SK-MEL-5 (cell line): ENCODE measurements around the gene SNX2. TPM values are rescaled to one million over a fixed set of nuclear protein-coding genes. Genes with fewer than 3 reads are reported as not detected.
"Not testable (repeated sequence)": the region's sequence is repeated elsewhere in the genome, so short reads cannot be mapped to it uniquely, and the experiment has no call there.

ENCODE experiments used
- DNase-seq: peaks from one replicate; pipeline ENCODE4 v3.0.0-alpha.2; 2016; ENCODE audit warnings: low read depth, low spot score
- in situ Hi-C: cut with HindIII; loops from 2 replicates; pipeline ENCODE4 v1.10.0; 2016; ENCODE audit warnings: low sequenced_read_pairs, high pct_unique_total_duplicates, low pct_unique_long_range_greater_than_20kb
- total RNA-seq: library from RNA; depleted of rRNA; stranded (reverse); fragments of >200 nt; shearing (Covaris generic); gene quantifications from 2 replicates; pipeline ENCODE4 v1.2.3, GENCODE V29; 2014

Gene SNX2
- total RNA-seq, 1 experiment from 2014 or later = 64.6 TPM

DNA sequence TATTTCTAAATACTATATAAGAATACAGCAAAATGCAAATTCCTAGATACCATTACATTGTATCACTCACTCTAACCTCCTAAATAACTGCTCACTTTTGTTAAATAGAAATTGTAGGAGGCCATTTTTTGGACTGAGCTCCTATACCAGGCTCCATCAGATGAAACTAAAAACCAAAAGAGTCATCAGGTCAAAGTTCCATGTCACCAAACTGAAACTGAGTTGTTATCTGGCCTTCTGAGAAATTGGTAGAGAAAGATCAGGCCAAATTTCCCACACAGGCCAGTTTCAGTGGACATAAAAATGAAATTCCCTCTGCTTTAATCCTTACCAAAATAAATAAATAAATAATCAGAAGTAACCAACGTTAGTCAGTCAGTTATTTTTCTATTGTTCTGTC lies 13.8 kb upstream of the SNX2 start:
- in situ Hi-C loops = no loop called here
- DNase-seq = no peak

DNA sequence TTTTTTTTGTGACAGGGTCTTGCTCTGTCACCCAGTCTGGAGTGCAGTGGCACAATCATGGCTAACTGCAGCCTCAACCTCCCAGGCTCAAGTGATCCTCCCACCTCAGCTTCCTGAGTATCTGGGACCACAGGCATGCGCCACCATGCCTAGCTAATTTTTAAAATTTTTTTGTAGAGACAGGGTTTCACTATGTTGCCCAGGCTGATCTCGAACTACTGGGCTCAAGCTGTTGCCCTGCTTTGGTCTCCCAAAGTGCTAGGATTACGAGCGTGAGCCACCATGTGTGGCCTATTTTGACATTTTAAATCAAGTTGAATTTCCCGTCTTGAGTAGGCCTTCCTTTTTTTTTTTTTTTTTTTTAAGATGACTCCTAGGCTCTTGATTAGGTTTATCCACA lies 13.0 kb upstream of the SNX2 start:
- DNase-seq, in situ Hi-C loops: not testable (repeated sequence)

DNA sequence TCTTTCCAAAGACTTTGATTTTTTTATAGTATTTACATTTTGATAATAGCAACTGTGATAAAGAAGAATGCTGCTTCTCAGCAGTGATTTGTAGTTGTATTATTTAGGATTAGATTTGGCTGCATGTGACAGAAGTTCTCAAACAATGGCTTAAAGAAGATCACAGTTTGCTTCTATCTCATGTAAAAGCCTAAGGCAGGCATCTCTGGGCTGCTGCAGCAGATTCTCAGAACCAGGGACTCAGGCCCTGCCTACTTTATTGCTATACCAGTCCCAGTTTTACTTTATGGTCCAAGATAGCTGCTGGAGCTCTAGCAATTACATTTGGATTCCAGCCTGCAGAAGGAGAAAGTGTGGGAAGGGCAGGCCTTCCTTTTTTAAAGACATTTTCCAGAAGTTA lies 8.8 kb upstream of the SNX2 start:
- in situ Hi-C loops = no loop called here
- DNase-seq = no peak

DNA sequence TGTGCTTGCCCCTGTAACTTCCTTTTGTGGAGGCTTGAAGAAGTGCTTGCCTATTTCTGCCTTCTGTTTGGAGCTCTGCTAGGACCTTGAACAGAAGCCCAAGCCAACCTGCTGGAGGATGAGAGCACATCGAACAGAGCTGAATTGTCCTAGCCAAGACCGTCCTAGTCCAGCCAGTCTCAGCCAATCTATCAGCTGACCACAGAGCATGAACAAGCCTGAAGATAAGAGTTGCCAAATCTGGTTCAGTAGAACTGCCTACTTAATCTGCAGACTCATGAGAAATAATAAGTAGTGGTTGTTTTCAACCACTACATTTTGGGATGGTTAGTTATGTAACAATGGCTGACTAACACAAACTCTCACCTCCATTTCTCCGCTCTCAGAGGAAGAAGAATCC lies 4.4 kb upstream of the SNX2 start:
- in situ Hi-C loops = no loop called here
- DNase-seq = peak; percentile 65

DNA sequence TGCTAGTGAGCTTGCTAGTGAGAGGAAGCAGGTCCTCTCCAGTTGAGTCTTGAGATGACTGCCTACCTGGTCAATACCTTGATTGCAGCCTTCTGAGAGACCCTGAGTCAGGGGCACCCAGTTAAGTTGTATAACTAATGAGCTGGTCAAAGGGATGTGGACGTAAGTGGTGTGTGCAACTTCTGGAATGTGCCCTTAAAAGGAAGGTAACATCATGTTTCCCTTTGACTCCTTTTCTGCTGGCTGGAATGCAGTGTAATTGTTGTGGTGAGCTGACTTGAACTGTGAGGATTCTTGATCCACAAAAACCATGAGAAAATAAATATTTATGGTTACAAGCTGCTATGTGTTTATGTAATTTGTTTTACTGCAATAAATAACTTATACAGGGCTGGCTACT lies 2.4 kb upstream of the SNX2 start:
- in situ Hi-C loops = no loop called here
- no peak for DNase-seq

DNA sequence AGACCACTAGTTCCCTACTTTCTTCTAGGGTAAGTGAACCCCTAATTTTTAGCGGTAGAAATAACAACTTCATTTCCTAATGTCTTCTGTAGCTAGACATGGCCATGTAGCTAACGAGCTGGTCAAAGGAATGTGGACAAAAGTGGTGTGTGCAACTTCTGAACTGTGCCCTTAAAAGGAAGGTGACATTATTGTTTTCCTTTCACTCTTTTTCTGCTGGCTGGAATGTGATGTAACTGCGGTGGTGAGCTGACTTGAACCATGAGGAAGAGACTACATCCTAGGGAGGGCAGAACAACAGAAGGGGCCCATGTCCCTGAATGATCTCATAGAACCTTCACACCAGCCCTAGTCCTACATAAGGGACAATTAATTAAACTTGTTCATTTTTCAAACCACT lies 1.3 kb upstream of the SNX2 start:
- no peak for DNase-seq
- in situ Hi-C loops = no loop called here

DNA sequence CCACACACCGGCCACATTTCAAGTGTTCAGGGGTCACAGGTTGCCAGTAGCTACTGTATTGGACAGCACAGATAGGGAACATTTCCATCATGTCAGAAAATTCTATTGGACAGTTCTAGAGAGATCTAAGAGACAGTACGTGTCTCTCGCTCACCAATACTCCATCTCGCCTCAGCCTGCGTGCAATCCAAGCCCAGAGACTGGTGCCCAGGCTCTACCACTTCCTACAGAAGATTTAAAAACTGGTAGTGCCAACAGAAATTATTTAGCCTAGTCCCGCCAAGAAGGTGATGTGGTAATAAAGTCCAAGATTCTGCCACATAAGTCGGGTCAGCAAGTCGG lies 390 bp upstream of the SNX2 start:
- no peak for DNase-seq
- in situ Hi-C loops = no loop called here

DNA sequence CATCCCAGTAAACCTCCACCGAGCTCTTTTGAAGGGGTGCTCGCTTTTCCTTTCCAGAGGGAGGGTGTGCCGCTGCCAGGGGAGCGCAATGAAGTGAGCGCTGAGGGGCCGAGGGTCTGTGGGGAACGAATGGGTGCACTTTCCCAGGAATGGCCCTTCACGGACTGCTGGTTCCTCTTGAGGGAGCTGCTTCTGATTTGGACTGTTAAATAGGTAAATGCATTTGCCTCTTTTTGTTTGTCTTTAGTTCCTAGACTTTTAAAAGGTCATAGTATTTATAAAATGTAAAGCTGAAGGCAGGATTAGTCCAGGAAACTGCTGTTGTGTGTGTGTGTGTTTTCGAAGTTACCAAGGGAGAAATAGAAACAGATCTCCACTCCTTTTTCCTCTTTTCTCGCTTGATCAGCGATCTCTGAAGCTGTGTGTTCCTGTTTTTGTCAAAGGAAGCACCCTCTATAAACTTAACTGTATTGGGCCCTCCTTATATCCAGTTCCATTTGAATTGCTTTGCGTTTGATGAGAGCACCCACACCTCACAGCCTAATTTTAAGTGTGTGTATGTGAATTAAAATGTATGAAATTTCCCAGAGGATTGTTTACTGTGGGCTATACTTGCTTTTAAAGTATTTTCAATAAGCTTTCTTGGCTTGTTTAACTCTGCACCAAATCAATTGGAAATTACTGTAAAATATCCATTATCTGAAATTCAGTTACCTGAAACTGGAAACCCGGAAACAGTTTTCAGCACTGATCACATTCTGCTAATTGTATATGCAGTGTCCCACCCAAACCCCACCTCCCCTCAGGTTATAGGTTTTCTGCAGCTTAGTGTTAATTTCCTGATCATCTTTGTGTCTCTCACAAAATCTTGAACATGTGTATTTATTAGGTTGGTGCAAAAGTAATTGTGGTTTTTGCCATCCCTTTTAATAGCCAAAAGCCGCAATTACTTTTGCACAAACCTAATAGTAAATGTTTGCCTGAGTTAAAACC lies 966 bp downstream of the SNX2 start:
- peak; percentile 29 for DNase-seq
- in situ Hi-C loops = no loop called here

DNA sequence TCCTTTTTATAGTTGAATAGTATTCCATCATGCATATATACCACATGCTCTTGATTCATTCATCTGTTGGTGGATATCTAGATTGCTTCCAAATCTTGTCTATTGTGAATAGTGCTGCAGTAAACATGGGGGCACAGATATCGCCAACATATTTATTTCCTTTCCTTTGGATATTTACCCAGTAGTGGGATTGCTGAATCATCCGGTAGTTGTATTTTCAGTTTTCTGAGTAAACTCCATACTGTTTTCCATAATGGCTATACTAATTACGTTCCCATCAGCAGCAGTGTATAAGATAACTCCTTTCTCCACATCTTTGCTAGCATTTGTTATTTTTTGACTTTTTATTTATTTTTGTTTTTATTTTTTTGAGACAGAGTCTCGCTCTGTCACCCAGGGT lies 3.3 kb downstream of the SNX2 start:
- in situ Hi-C loops = no loop called here

DNA sequence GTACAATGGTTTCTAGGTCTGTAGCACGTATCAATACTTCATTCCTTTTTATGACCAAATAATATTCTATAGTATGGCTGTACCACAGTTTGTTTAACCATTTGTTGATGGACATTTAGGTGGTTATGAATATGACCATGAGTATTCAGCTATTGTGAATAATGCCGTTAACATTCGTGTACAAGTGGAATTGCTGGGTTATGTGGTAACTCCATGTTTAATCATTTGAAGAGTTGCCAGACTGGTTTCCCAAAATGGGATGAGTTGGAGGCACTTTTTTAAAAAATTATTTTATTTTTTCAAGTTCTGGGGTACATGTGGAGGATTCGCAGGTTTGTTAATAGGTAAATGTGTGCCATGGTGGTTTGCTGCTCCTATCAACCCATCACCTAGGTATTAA lies 4.6 kb downstream of the SNX2 start:
- in situ Hi-C loops = no loop called here
- no peak for DNase-seq

More for the DNA sequence above, 3.3 kb downstream of the SNX2 start:
- no peak for DNase-seq

DNA sequence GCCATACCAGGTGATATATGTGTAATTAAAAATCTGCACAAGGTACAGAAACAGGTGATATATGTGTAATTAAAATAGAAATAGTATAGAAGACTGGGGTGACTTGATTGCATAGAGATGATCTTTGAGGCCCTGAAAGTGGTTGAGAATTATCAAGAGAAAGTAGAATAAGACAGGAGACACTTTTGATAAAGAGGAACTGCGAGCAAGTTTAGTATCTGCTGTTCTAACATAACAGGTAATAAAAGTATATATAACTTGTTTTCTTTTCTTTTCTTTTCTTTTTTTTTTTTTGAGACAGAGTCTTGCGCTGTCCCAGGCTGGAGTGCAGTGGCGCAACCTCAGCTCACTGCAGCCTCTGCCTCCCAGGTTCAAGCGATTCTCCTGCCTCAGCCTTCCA lies 5.4 kb downstream of the SNX2 start:
- in situ Hi-C loops = no loop called here
- DNase-seq = no peak

DNA sequence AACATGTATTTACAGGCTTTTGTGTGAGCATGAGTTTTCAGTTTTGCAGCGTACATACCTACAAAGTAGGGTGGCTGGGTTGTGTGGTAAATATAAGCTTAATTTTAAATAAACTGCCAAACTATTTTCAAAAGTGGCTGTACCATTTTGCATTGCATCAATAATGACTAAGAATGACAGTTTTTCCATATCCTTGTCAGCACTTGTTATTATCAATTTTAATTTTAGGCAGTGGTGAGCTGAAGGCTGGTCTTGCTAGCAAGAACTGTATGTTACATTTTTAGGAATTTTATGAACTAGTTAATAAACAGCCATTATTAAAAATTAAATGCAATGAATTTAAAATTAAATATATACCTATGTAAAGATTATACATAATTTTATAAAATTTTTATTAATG lies 6.6 kb downstream of the SNX2 start:
- in situ Hi-C loops = no loop called here
- DNase-seq = no peak

DNA sequence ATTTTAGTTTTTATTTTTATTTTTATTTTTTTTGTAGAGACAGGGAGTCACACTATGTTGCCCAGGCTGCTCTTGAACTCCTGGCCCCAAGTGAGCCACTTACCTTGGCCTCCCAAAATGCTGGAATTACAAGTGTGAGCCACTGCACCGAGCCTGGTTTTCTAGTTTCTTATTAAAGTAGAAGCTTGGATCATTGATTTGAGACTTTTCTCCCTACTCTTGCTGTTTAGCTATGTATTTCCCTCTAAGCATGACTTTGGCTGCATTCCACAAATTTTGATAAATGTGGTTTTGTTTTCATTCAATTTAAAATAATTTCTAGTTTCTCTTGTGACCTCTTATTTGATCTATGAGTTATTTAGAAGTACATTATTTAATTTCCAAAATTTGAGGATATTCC lies 10.4 kb downstream of the SNX2 start:
- DNase-seq = no peak
- in situ Hi-C loops = no loop called here

DNA sequence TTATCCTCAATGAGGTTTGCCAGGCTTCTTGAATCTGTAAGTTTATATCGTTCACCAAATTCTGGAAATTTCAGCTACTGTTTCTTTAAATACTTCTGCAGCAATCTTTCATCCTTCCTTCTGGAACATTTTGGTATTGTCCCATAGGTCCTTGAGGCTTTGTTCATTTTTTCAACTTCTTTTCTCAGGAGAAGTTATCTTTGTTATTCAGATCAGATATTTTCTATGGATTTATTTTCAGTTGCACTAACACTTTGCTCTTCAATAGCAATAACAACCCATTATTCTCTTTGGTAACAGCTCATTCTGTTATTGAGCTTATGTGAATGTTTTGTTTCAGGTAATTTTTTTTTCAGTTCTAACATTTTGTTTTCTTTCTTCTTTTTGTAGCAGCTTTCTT lies 13.5 kb downstream of the SNX2 start:
- in situ Hi-C loops = no loop called here

DNA sequence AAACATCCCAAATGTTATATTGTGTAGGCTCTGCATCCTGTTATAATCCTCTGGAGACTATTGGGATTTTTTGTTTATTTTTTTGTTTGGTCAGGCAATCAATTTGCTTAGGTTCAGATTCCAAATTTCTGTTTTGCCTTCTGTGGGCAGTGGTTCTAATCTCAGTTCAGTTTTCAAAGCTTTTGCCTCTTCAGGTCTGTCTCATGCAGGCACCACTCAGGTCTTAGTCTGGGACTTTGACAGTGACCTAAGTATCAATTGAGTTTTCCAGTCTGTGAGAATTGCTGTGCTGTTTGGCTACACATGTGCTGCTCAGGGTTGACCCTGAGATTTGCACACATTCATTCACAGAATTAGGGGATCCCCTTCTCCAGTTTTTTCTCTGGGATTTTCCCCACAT lies 14.1 kb downstream of the SNX2 start:
- in situ Hi-C loops = no loop called here
- DNase-seq = no peak

More for the DNA sequence above, 13.5 kb downstream of the SNX2 start:
- DNase-seq = no peak

DNA sequence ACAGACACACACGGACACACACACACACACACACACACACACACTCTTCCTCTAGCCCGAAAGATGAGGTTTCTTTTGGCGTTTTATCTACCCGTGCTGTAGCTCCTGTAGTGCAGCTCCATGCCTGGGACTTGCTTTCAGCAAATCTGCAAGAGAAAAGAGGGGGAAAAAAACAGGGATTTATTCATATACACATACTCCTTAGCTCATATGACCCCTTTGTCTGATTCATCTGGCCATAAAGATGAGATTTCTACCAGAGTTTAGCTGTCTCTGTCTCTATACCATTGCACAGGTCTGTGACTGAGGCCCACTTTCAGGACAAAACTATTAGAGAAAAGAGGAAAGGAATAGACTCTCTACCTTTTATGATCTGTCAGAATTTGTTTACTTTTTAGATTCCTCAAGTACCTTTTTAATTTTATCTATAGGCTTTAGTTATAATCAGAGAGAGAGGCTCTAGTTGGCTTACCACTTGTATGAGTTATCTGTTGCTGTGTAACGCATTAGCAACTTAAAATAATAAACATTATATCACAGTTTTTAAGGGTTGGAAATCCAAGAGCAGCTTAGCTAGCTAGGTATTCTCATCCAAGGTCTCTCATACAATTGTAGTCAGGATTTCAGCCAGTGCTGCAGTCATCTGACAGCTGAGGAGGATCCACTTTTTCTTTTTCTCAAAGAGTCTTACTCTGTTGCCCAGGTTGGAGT lies 14.7 kb downstream of the SNX2 start:
- DNase-seq = no peak
- in situ Hi-C loops = no loop called here

DNA sequence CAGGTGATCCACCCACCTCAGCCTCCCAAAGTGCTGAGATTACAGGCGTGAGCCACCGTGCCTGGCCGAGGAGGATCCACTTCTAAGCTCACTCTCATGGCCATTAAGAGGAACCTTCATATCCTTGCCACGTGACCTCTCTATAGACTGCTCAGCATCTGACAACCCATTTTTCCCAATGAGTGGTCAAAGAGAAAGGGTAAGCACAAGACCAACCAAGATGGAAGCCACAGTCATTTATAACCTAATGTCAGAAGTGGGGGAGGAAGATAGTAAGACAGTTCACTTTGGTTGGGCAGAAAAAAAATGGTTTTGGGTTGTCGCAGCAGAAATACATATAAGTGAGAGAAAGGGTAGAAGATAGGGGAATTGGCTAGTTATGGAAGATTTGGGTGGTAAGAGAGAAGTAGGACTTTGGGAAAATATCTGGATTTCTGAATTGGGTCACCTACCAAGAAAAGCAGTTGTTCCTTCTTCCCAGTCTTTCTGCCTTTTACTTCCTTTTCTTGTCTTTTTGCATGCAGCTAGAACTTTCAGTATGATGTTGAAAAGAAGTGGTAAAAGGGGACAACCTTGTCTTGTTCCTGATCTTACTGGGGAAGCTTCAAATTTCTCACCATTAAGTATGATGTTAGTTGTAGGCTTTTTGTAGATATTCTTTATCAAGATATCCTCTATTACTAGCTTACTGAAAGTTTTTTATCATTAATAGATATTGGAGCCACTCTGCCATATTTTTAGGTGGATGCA lies 15.6 kb downstream of the SNX2 start:
- in situ Hi-C loops = no loop called here
- no peak for DNase-seq

DNA sequence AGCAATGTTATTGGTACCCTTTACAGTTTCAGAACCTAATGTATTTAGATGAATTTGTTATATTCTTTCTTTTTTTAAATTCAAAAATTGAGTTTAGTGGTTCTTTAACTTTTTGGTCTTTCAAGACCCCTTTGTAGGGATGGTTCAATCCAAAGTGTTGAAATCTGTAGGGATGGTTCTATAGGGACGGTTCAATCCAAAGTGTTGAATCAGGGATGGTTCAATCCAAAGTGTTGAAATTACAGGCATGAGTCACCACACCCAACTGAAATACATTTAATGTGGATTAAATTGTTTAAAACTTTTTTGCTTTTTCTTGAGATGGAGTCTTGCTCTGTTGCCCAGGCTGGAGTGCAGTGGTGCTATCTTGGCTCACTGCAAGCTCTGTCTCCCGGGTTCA lies 30.6 kb downstream of the SNX2 start:
- DNase-seq = no peak
- in situ Hi-C loops = no loop called here
